HUDEP-2 (cell line): ENCODE data around the gene SKA2.
"Not testable (repeated sequence)": the region's sequence is repeated elsewhere in the genome, so short reads cannot be mapped to it uniquely, and the experiment has no call there.

ENCODE experiments used
- DNase-seq, 76 experiments: peaks; one replicate each; lab custom pipeline; 2025; ENCODE audit not compliant: unreplicated experiment in 76 of 76; lab: John Stamatoyannopoulos, UW

SKA2 gene

GRCh38 chr17:59154721-59155438 is at the start of gene SKA2:
SKA2 (minus strand) TSS chr17:59155186; CDS start chr17:59155163, 23 bp downstream.
- peak in 73 of 76 experiments; percentile 12 to 100 (median 99) for DNase-seq

- no peak for DNase-seq
Observed at GRCh38 chr17:59202320-59202719, 47.3 kb upstream of the SKA2 start.

- DNase-seq = no peak
Observed at GRCh38 chr17:59199398-59199797, 44.4 kb upstream of the SKA2 start.

- DNase-seq = no peak
Observed at GRCh38 chr17:59193336-59193862, 38.4 kb upstream of the SKA2 start.

- no peak for DNase-seq
Observed at GRCh38 chr17:59190806-59191205, 35.8 kb upstream of the SKA2 start.

- no peak for DNase-seq
Observed at GRCh38 chr17:59186850-59187249, 31.9 kb upstream of the SKA2 start.

GRCh38 chr17:59185997-59186396 is 31.0 kb upstream of the SKA2 start:
- DNase-seq = no peak

GRCh38 chr17:59181481-59181880 is 26.5 kb upstream of the SKA2 start:
- DNase-seq = no peak

GRCh38 chr17:59180626-59181025 is 25.6 kb upstream of the SKA2 start:
- no peak for DNase-seq

GRCh38 chr17:59179601-59180000 is 24.6 kb upstream of the SKA2 start:
- not testable (repeated sequence) for DNase-seq

- no peak for DNase-seq
Observed at GRCh38 chr17:59178266-59178985, 23.4 kb upstream of the SKA2 start.

GRCh38 chr17:59175076-59175475 is 20.1 kb upstream of the SKA2 start:
- DNase-seq = no peak

GRCh38 chr17:59174671-59175070 is 19.7 kb upstream of the SKA2 start:
- no peak for DNase-seq

- DNase-seq = no peak
Observed at GRCh38 chr17:59172436-59173004, 17.5 kb upstream of the SKA2 start.

- peak in 8 of 76 experiments; percentile 6 to 48 (median 17) for DNase-seq
Observed at GRCh38 chr17:59167571-59168001, 12.6 kb upstream of the SKA2 start.

- peak in 59 of 76 experiments; percentile 7 to 69 (median 35) for DNase-seq
Observed at GRCh38 chr17:59165933-59166342, 11.0 kb upstream of the SKA2 start.

GRCh38 chr17:59161477-59161876 is 6.5 kb upstream of the SKA2 start:
- DNase-seq = no peak

GRCh38 chr17:59160157-59161025 is 5.4 kb upstream of the SKA2 start:
- DNase-seq = peak in 1 of 76 experiments; percentile 2

GRCh38 chr17:59155439-59156177 is 622 bp upstream of the SKA2 start, which contains the start of gene PRR11:
PRR11 (plus strand) TSS chr17:59155746; CDS start chr17:59169753, 14,007 bp downstream.
- peak in 75 of 76 experiments; percentile 35 to 100 (median 99) for DNase-seq
